ENCODE measurements around the gene FAM98C.

The FAM98C gene

DNA sequence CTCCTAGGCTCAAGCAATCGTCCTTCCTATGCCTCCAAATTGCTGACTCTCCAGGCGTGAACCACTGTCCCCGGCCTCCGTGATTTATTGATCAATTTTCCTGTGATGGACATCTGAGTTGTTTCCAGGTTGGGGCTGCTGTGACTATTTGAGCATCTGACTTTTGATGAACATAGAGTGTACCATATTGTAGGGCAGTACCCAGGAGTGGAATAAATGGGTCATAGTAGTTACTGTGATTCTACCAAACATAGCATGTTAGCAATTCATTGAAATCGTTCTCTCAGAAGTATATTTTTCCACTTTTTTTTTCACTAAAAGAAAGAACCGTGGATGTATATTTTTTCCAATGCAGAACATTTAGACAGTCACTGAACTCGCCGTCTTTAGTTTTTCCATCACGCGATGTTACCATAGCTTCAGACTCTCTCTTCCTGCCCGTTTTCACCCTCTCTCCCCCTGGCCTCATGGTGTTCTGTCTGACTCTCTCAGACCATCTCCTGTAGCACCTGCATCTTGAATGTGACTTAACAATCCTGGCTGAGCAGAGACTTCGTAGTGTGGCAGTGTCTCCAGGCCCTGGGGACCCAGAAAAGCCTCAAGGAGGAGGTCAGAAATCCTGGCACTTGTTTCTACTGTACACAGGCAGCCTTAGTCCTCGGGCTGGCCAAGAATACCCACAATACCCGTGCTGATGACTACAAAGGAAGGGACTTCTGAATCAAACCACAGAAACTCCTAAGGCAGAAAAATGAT lies 26.3 kb downstream of the FAM98C start:
- no peak overlapping the region for H3K27ac ChIP-seq (ENCODE audit: low read depth, low read length, severe bottlenecking)
- peaks cover 5% of the 10 kb centered on the region for H3K4me1 ChIP-seq (ENCODE audit: control insufficient read depth, insufficient read depth, low read length, poor library complexity, severe bottlenecking)
- no peak overlapping the region for H3K4me3 ChIP-seq (ENCODE audit: extremely low read depth, insufficient read depth, low read length, poor library complexity, severe bottlenecking)
- no peaks in the 10 kb centered on the region for H3K9me3 ChIP-seq (ENCODE audit: control insufficient read depth, low read length)
- H3K36me3 ChIP-seq (ENCODE audit: control insufficient read depth, insufficient read depth, low read length) = no peaks in the 10 kb centered on the region
- WGBS, 2 experiments (ENCODE audit: insufficient coverage in 2 of 2) = 89% methylated on average over 12 of the region's 14 CpGs

DNA sequence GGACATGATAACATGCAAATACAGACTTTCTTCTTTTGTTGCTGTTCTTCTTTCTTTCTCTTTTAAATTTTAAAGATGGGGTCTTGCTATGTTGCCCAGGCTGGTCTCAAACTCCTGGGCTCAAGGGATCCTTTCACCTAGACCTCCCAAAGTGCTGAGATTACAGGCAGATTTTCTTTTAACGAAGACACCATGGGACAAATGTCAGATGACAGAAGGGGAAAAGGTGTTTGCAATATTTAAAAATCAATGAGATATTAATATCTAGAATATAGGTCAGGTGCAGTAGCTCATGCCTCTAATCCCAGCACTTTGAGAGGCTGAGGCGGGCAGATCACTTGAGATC lies 26.9 kb downstream of the FAM98C start:
- Histone ChIP-seq H3K9me3 (ENCODE audit: control insufficient read depth, low read length) (no peaks in the 10 kb centered on the region), H3K4me3 (ENCODE audit: extremely low read depth, insufficient read depth, low read length, poor library complexity, severe bottlenecking) (no peak overlapping the region), H3K4me1 (ENCODE audit: control insufficient read depth, insufficient read depth, low read length, poor library complexity, severe bottlenecking) (peaks cover 10% of the 10 kb centered on the region), H3K27ac (ENCODE audit: low read depth, low read length, severe bottlenecking) (no peak overlapping the region), H3K36me3 (ENCODE audit: control insufficient read depth, insufficient read depth, low read length) (no peaks in the 10 kb centered on the region)
- WGBS, 2 experiments (ENCODE audit: insufficient coverage in 2 of 2) = 100% methylated on average over 1 of the region's 2 CpGs; no CpG with 5 or more reads in 1 of the 2 experiments

DNA sequence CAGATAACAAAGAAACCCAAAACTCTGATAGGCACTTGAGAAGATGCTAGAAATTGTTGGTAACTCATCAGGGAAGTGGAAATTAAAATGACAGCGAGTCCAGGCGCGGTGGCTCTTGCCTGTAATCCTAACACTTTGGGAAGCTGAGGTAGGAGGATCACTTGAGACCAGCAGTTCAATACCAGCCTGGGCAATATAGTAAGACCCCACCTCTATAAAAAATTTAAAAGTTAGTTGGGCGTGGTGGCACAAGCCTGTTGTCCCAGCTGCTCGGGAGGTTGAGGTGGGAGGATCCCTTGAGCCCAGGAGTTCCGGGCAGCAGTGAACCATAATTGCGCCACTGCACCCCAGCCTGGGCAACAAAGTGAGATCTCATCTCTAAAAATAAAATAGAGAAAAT lies 28.0 kb downstream of the FAM98C start:
- no peak overlapping the region for H3K27ac ChIP-seq (ENCODE audit: low read depth, low read length, severe bottlenecking)
- H3K36me3 ChIP-seq (ENCODE audit: control insufficient read depth, insufficient read depth, low read length) = no peaks in the 10 kb centered on the region
- peaks cover 6% of the 10 kb centered on the region for H3K4me1 ChIP-seq (ENCODE audit: control insufficient read depth, insufficient read depth, low read length, poor library complexity, severe bottlenecking)
- no peaks in the 10 kb centered on the region for H3K9me3 ChIP-seq (ENCODE audit: control insufficient read depth, low read length)
- 83 to 96% methylated on average over 5 to 6 of the region's 7 CpGs for WGBS, 2 experiments (ENCODE audit: insufficient coverage in 2 of 2)
- H3K4me3 ChIP-seq (ENCODE audit: extremely low read depth, insufficient read depth, low read length, poor library complexity, severe bottlenecking) = no peak overlapping the region

DNA sequence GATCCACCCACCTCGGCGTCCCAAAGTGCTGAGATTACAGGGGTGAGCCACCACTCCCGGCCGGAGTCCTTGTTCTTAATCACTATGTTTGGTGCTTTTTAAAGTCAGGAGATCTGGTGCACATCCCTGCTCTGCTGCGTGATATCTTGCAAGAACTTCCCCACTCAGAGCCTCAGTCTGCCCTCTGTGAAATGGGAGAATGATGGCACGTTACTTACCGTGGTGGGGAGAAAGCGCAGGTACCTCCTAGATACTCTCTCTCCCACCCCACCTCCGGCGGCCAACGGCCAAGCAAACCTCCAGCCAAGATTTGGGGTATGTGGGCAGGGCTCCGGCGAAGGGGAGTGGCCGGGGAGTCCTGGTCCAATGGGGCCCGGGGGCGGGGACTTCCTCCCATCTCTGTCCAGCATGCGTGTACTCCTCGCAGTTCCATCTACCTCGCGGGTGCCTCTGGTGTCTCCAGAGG lies 30.4 kb downstream of the FAM98C start, which contains the start of gene RYR1:
Gene RYR1, plus strand, starts transcription at position 424 of the 466 bp plus-strand sequence. CDS start 139 bp downstream, outside the sequence.
- Histone ChIP-seq H3K4me1 (ENCODE audit: control insufficient read depth, insufficient read depth, low read length, poor library complexity, severe bottlenecking) (peaks cover 5% of the 10 kb centered on the region), H3K4me3 (ENCODE audit: extremely low read depth, insufficient read depth, low read length, poor library complexity, severe bottlenecking) (no peak within 1 kb of the TSS), H3K36me3 (ENCODE audit: control insufficient read depth, insufficient read depth, low read length) (no peaks in the 10 kb centered on the region), H3K27ac (ENCODE audit: low read depth, low read length, severe bottlenecking) (no peak within 1 kb of the TSS), H3K9me3 (ENCODE audit: control insufficient read depth, low read length) (no peaks in the 10 kb centered on the region)
- WGBS, 2 experiments (ENCODE audit: insufficient coverage in 2 of 2) = 25 to 38% methylated on average over 8 to 10 of the region's 20 CpGs

DNA sequence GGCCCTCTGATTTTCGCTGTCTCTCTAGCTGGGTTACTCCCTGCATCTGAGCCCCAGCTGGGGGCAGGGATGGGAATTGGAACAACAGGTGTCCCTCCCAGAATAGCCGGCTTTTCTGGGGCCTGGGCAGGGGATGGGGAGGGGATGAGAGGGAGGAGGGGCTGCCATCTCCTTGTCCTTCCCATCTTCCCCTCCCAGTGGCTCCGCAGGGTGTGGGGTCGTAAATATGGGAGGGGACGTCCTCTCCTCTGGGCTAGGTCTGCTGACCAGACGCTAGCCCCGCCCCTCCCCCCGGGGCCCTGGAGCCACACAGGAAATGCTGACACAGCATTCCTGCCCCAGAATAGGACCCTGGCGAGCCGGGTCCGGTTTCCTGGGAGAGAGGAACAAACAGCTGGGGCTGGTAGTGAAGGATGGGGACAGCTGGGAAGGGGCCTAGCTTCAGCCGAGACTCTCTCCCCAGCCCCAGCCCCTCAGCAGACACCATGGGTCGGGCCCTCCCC lies 31.7 kb downstream of the FAM98C start:
- H3K4me3 ChIP-seq (ENCODE audit: extremely low read depth, insufficient read depth, low read length, poor library complexity, severe bottlenecking) = no peak overlapping the region
- H3K9me3 ChIP-seq (ENCODE audit: control insufficient read depth, low read length) = no peaks in the 10 kb centered on the region
- 7 to 29% methylated on average over 3 to 6 of the region's 13 CpGs for WGBS, 2 experiments (ENCODE audit: insufficient coverage in 2 of 2)
- peaks cover 5% of the 10 kb centered on the region for H3K4me1 ChIP-seq (ENCODE audit: control insufficient read depth, insufficient read depth, low read length, poor library complexity, severe bottlenecking)
- no peak overlapping the region for H3K27ac ChIP-seq (ENCODE audit: low read depth, low read length, severe bottlenecking)
- H3K36me3 ChIP-seq (ENCODE audit: control insufficient read depth, insufficient read depth, low read length) = no peaks in the 10 kb centered on the region

DNA sequence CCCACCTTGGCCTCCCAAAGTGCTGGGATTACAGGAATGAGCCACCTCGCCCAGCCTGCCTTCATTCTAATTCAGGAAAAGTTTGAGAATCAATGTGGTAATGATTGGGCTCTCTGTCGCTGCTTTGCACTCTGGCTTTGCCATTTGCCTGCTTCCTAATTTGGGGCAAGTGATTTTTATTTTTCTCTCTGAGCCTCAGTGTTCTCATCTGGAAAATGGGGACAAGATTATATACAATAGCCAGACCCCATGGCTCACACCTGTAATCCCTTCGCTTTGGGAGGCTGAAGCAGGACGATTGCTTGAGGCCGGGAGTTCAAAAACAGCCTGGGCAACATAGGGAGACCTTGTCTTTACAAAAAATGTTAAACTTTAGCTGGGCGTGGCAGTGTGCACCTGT lies 34.4 kb downstream of the FAM98C start:
- Histone ChIP-seq H3K4me3 (ENCODE audit: extremely low read depth, insufficient read depth, low read length, poor library complexity, severe bottlenecking) (no peak overlapping the region), H3K4me1 (ENCODE audit: control insufficient read depth, insufficient read depth, low read length, poor library complexity, severe bottlenecking) (peaks cover 5% of the 10 kb centered on the region), H3K9me3 (ENCODE audit: control insufficient read depth, low read length) (no peaks in the 10 kb centered on the region), H3K27ac (ENCODE audit: low read depth, low read length, severe bottlenecking) (no peak overlapping the region), H3K36me3 (ENCODE audit: control insufficient read depth, insufficient read depth, low read length) (no peaks in the 10 kb centered on the region)
- WGBS, 2 experiments (ENCODE audit: insufficient coverage in 2 of 2) = 90 to 95% methylated on average over 3 to 6 of the region's 6 CpGs

DNA sequence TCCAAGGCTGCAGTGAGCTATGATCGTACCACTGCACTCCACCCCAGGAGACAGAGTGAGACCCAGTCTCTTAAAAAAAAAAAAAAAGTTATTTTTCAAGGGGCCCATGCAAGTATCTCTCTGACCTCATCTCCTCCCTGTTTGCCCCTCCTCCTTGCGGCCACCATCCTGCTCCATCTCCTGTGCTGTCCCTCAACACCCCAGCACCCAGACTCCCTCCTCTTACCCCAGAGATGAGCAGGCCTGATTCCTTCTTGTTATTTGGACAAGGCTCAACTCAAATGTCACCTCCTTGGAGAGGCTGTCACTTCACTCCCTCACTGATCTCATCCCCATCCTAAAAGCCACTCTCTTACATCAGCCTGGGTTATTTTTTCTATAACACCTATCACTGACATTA lies 35.0 kb downstream of the FAM98C start:
- peaks cover 5% of the 10 kb centered on the region for H3K4me1 ChIP-seq (ENCODE audit: control insufficient read depth, insufficient read depth, low read length, poor library complexity, severe bottlenecking)
- 94 to 100% methylated on average over 1 to 2 of the region's 2 CpGs for WGBS, 2 experiments (ENCODE audit: insufficient coverage in 2 of 2)
- no peaks in the 10 kb centered on the region for H3K36me3 ChIP-seq (ENCODE audit: control insufficient read depth, insufficient read depth, low read length)
- H3K27ac ChIP-seq (ENCODE audit: low read depth, low read length, severe bottlenecking) = no peak overlapping the region
- H3K9me3 ChIP-seq (ENCODE audit: control insufficient read depth, low read length) = no peaks in the 10 kb centered on the region
- H3K4me3 ChIP-seq (ENCODE audit: extremely low read depth, insufficient read depth, low read length, poor library complexity, severe bottlenecking) = no peak overlapping the region

DNA sequence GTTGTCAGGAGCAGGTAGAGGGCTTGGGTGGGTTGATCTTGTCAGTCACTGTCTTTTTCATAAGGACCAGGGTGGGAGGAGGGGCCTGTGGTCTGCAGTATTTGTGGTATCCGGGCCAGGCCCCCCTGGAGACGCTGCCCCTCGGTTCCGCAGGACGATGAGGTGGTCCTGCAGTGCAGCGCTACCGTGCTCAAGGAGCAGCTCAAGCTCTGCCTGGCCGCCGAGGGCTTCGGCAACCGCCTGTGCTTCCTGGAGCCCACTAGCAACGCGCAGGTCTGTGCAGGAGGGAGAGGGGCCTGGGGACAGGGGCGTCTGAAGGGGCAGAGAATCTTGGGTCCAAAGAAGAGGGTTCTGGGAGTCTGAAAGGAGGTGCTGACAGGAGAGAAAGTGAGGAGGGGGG lies 37.7 kb downstream of the FAM98C start:
- Histone ChIP-seq H3K36me3 (ENCODE audit: control insufficient read depth, insufficient read depth, low read length) (no peaks in the 10 kb centered on the region), H3K27ac (ENCODE audit: low read depth, low read length, severe bottlenecking) (no peak overlapping the region), H3K4me3 (ENCODE audit: extremely low read depth, insufficient read depth, low read length, poor library complexity, severe bottlenecking) (no peak overlapping the region), H3K4me1 (ENCODE audit: control insufficient read depth, insufficient read depth, low read length, poor library complexity, severe bottlenecking) (no peaks in the 10 kb centered on the region), H3K9me3 (ENCODE audit: control insufficient read depth, low read length) (no peaks in the 10 kb centered on the region)
- WGBS, 2 experiments (ENCODE audit: insufficient coverage in 2 of 2) = 89 to 91% methylated on average over 12 to 14 of the region's 14 CpGs

DNA sequence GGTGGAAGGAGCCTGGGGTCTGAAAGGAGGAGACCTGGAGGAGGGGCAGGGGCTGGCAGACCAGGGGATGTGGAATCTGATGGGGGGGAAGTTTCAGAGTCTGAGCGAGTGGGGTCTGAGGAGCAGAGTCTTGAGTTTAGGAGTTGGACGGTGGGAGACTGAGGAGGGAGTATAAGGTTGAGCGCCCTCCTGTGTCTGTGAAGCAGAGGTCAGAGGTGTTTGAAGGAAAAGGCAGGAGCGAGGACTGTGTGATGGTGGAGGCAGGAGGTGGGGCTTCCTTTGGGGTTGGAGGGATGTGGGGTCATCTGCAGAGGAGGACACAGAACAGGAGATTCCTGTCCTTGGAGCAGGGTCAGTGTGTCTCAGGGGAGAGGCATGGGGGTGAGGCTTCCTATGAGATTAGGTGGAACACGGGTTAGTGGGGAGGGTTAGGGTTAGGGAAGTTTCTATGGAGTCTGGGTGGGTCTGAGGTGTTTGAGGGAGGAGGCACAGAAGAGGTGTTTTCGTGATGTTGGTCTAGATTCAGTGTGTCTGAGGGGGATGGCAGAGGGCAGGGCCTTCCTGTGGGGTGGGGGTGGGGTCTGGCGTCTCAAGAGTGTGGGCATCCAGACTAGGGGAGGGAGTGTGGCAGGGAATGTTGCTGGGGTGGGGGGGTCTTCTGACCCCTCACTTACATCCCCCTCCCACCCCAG lies 38.9 kb downstream of the FAM98C start:
- Histone ChIP-seq H3K36me3 (ENCODE audit: control insufficient read depth, insufficient read depth, low read length) (no peaks in the 10 kb centered on the region), H3K27ac (ENCODE audit: low read depth, low read length, severe bottlenecking) (no peak overlapping the region), H3K4me1 (ENCODE audit: control insufficient read depth, insufficient read depth, low read length, poor library complexity, severe bottlenecking) (no peaks in the 10 kb centered on the region), H3K4me3 (ENCODE audit: extremely low read depth, insufficient read depth, low read length, poor library complexity, severe bottlenecking) (no peak overlapping the region), H3K9me3 (ENCODE audit: control insufficient read depth, low read length) (no peaks in the 10 kb centered on the region)
- 36 to 49% methylated on average over 4 to 6 of the region's 7 CpGs for WGBS, 2 experiments (ENCODE audit: insufficient coverage in 2 of 2)

DNA sequence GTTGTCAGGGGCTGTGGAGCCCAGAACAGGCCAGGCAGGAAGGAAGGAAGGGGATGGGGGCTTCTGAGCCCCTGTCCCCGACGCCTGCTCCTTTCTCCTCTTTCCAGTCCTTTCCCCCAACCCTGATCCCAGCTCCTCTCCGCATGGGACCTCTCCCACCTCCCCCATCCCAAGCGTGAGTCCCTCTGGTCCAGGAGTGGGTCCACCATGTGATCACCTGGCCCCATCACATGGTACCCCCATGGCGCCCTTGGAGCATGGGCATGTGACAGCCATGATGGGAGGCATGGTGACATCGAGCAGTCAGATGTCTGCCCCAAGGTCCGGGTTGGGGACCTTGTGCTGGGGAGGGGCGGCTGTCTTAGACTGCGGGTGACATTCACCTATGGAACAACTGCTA lies 39.8 kb downstream of the FAM98C start:
- H3K4me3 ChIP-seq (ENCODE audit: extremely low read depth, insufficient read depth, low read length, poor library complexity, severe bottlenecking) = no peak overlapping the region
- no peaks in the 10 kb centered on the region for H3K4me1 ChIP-seq (ENCODE audit: control insufficient read depth, insufficient read depth, low read length, poor library complexity, severe bottlenecking)
- no peaks in the 10 kb centered on the region for H3K36me3 ChIP-seq (ENCODE audit: control insufficient read depth, insufficient read depth, low read length)
- 93 to 100% methylated on average over 6 to 7 of the region's 9 CpGs for WGBS, 2 experiments (ENCODE audit: insufficient coverage in 2 of 2)
- no peaks in the 10 kb centered on the region for H3K9me3 ChIP-seq (ENCODE audit: control insufficient read depth, low read length)
- H3K27ac ChIP-seq (ENCODE audit: low read depth, low read length, severe bottlenecking) = no peak overlapping the region

All from mesodermal cell (in vitro differentiated cells).